Activated naive CD4-positive, alpha-beta T cell treated with anti-CD3 and anti-CD28 coated beads, Interleukin-2, amount 50 U/mL, for 24 hours (primary cell): ENCODE measurements around the gene MBNL2.
A peak's percentile ranks its signal among the peaks of the same experiment; 100 is the strongest.

ENCODE experiments used
- H3K27ac Mint-ChIP-seq: one replicate; pipeline ENCODE4 v1.8.0; 2021; ENCODE audit warnings: mild to moderate bottlenecking, mixed read lengths
- H3K27me3 Mint-ChIP-seq: one replicate; pipeline ENCODE4 v1.8.0; 2021; ENCODE audit warnings: mixed read lengths
- H3K36me3 Mint-ChIP-seq: one replicate; pipeline ENCODE4 v1.8.0; 2021; ENCODE audit warnings: mixed read lengths
- H3K4me1 Mint-ChIP-seq: one replicate; pipeline ENCODE4 v1.8.0; 2021; ENCODE audit warnings: mixed read lengths
- H3K4me3 Mint-ChIP-seq: one replicate; pipeline ENCODE4 v1.8.0; 2021; ENCODE audit warnings: mild to moderate bottlenecking, mixed read lengths
- H3K9me3 Mint-ChIP-seq: one replicate; pipeline ENCODE4 v1.8.0; 2021; ENCODE audit warnings: mixed read lengths

The MBNL2 gene

DNA sequence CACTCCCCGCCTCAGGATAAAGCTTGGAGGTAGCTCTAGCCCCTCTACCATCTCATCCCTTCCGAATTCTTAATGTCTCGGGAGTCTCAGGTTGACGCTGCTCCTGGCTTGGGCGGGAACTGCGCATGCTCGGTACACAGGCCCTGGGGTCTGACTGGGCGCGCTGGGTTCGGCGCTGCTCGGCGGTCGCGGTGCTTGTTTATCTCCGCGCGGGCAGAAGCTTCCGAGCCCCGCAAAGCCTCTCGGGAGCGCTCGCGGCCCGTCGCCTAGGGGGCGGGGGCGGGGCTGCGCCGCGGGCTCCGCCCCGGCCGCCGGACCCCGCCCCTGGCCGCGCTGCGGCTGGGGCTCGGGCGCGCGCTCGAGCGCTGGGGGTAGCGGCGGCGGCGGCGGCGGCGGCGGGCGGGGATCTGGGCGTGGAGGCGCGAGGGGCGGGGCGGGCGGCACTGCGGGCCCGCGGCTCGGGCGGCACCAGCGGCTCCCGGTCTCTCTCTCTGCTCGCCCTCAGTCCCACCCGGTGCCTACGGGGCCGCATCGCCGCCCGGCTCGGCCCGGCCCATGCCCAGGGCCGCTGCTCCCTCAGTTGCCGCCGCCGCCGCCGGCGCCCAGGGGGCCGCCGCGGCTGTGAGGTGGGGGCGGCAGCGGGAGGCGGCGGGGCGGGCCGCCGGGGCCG, 211.7 kb downstream of the MBNL2 start, which contains the start of gene RAP2A:
TSS of gene RAP2A (plus strand) at position 443 of the 670 bp plus-strand sequence. CDS start 302 bp downstream, outside the sequence.
- Mint-ChIP-seq H3K9me3 (no peaks in the 10 kb centered on the region), H3K27ac (peak within 1 kb of the TSS; percentile 98), H3K36me3 (no peaks in the 10 kb centered on the region), H3K27me3 (peaks cover 1% of the 10 kb centered on the region), H3K4me3 (peak within 1 kb of the TSS; percentile 94), H3K4me1 (peaks cover 27% of the 10 kb centered on the region)

DNA sequence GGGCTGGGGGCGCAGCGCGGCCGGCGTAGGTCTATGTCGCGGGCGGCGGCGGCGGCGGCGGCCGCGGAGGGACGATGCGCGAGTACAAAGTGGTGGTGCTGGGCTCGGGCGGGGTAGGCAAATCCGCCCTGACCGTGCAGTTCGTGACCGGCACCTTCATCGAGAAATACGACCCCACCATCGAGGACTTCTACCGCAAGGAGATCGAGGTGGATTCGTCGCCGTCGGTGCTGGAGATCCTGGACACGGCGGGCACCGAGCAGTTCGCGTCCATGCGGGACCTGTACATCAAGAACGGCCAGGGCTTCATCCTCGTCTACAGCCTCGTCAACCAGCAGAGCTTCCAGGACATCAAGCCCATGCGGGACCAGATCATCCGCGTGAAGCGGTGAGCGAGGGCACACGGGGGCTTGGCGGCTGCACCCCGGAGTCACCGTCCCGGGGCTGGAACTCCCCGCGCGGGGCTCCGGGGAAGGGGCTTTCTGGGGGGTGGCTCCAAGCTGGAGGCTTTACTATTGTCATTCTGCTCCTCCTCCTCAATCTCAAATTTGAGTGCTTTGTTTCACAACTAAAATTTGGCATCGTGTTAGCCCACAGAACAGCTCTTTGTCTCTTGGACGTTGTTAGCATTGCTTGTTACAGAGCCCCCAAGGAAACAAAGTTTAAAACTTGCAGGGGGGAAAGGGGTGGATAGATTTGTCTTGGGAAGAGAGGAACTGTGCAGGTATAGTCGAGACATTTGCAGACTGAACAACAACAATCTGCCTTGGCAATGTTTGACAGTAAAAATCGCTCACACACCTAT, 212.5 kb downstream of the MBNL2 start:
- Mint-ChIP-seq H3K27ac (peak overlapping the region; percentile 20), H3K4me1 (peaks cover 27% of the 10 kb centered on the region), H3K36me3 (no peaks in the 10 kb centered on the region), H3K9me3 (no peaks in the 10 kb centered on the region), H3K27me3 (peaks cover under 1% of the 10 kb centered on the region), H3K4me3 (peak overlapping the region; percentile 88)

DNA sequence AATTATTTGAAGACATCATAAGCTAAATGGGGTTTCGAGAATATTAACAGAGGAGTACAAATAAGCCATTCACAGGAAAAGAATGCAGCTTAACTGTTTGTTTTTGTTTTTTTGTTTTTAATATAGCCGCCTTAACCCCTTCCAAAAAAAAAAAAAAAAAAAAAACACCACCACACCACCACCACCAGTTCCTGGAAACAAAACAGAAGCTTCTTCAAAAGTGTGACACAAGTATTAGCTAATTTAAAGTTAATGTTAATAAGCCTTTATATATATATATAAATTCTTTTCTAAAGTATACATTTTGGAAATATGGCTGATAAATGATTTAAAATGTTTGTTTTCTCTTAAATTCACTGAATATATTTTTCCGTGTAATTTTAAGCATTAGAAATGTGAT, 213.2 kb downstream of the MBNL2 start:
- Mint-ChIP-seq H3K27ac (no peak overlapping the region), H3K4me3 (peak overlapping the region; percentile 88), H3K9me3 (no peaks in the 10 kb centered on the region), H3K27me3 (no peaks in the 10 kb centered on the region), H3K4me1 (peaks cover 27% of the 10 kb centered on the region), H3K36me3 (no peaks in the 10 kb centered on the region)

DNA sequence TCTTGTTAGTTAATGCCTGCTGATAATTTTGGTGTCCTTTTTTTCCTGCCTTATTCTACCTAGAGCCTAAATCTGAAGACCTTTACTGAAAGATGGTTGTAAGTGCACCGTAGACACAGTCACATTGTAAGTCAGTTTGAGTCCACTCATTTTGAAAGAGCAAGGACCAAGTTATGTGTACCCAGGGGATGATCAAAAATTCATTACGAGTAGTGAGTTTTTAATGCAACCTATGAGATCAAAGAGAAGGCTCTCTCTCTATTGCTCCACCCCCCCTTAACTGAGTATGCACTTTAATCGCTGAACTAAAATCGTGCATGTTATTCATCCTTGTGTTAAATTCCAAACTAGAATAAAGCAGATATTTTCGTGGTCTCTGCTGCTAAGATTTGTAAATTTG, 213.7 kb downstream of the MBNL2 start:
- H3K36me3 Mint-ChIP-seq = no peaks in the 10 kb centered on the region
- H3K27ac Mint-ChIP-seq = no peak overlapping the region
- no peaks in the 10 kb centered on the region for H3K27me3 Mint-ChIP-seq
- H3K9me3 Mint-ChIP-seq = no peaks in the 10 kb centered on the region
- H3K4me3 Mint-ChIP-seq = peak overlapping the region; percentile 75
- H3K4me1 Mint-ChIP-seq = peaks cover 27% of the 10 kb centered on the region

DNA sequence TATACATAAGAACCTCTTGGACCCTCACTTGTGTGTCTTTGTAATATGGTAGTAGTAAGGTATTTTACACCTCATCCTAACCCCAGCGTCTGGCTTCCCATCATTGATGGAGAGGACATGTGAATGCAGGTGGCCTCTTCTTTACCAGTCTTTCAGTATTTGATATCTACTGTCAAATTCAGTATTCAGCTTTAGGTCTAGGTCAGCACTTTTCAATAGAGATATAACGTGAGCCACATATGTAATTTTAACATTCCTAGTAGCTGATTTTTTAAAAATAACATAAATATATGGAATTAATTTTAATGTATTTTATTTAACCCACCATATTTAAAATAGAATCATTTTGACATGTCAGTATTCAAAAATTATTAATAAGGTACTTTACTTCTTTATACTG, 214.7 kb downstream of the MBNL2 start:
- Mint-ChIP-seq H3K4me3 (no peak overlapping the region), H3K9me3 (no peaks in the 10 kb centered on the region), H3K27me3 (no peaks in the 10 kb centered on the region), H3K27ac (no peak overlapping the region), H3K36me3 (no peaks in the 10 kb centered on the region), H3K4me1 (peaks cover 25% of the 10 kb centered on the region)

DNA sequence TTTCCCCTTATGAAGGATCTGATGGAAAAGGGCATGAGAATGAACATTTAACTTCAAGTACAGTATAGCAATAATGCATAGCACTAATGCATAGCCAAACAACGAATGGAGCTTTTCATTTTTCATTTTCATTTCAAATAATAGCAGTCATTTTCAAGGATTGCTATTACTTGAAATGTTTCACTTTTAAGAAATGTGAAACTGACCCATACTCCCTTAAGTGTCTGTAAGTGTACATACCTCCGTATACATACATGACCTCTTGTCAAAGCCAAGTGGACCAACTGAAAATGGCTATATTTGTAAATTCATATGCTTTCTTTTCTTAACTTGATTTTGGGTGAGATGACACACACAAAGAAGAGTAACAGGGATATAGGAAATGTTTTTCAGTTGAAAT, 215.6 kb downstream of the MBNL2 start:
- no peaks in the 10 kb centered on the region for H3K9me3 Mint-ChIP-seq
- H3K27ac Mint-ChIP-seq = no peak overlapping the region
- H3K4me3 Mint-ChIP-seq = no peak overlapping the region
- peaks cover 19% of the 10 kb centered on the region for H3K4me1 Mint-ChIP-seq
- H3K36me3 Mint-ChIP-seq = no peaks in the 10 kb centered on the region
- H3K27me3 Mint-ChIP-seq = no peaks in the 10 kb centered on the region

GRCh38 chr13:97438856-97439595, 216.9 kb downstream of the MBNL2 start:
- Mint-ChIP-seq H3K27me3 (no peaks in the 10 kb centered on the region), H3K27ac (no peak overlapping the region), H3K9me3 (no peaks in the 10 kb centered on the region), H3K4me3 (no peak overlapping the region), H3K36me3 (peaks cover under 1% of the 10 kb centered on the region), H3K4me1 (peaks cover 19% of the 10 kb centered on the region)

GRCh38 chr13:97440598-97441170, 218.6 kb downstream of the MBNL2 start:
- H3K27me3 Mint-ChIP-seq = no peaks in the 10 kb centered on the region
- peaks cover 12% of the 10 kb centered on the region for H3K4me1 Mint-ChIP-seq
- no peaks in the 10 kb centered on the region for H3K9me3 Mint-ChIP-seq
- no peak overlapping the region for H3K27ac Mint-ChIP-seq
- H3K4me3 Mint-ChIP-seq = no peak overlapping the region
- peaks cover 1% of the 10 kb centered on the region for H3K36me3 Mint-ChIP-seq

- Mint-ChIP-seq H3K4me3 (no peak overlapping the region), H3K4me1 (peaks cover 5% of the 10 kb centered on the region), H3K27me3 (no peaks in the 10 kb centered on the region), H3K27ac (no peak overlapping the region), H3K36me3 (peaks cover 3% of the 10 kb centered on the region), H3K9me3 (no peaks in the 10 kb centered on the region)
Measured at GRCh38 chr13:97441368-97441767, 219.2 kb downstream of the MBNL2 start.
